Endometrium (tissue), 2 donors: Measurements from ENCODE around the gene F7.
"Not testable (repeated sequence)": the region's sequence is repeated elsewhere in the genome, so short reads cannot be mapped to it uniquely, and the experiment has no call there.

Experiments used
- FAIRE-seq: peaks from 2 replicates; lab custom pipeline; 2012; peaks lifted over from hg19 to GRCh38; lab: Jason Lieb, UNC
- donor health status: control.
- donor health status: control.

The F7 gene

GRCh38 chr13:113105032-113105920, at the start of gene F7:
Gene F7 (plus strand): TSS chr13:113105791. CDS start chr13:113105842, 51 bp downstream.
- FAIRE-seq = no peak

GRCh38 chr13:113057084-113057483, 48.5 kb upstream of the F7 start:
- FAIRE-seq = no peak

GRCh38 chr13:113057559-113057958, 48.0 kb upstream of the F7 start:
- FAIRE-seq = not testable (repeated sequence)

- FAIRE-seq = no peak
Measured at GRCh38 chr13:113058129-113058987, 47.2 kb upstream of the F7 start.

GRCh38 chr13:113058988-113059850, 46.4 kb upstream of the F7 start:
- FAIRE-seq = no peak

GRCh38 chr13:113059891-113060290, 45.7 kb upstream of the F7 start:
- FAIRE-seq = no peak

GRCh38 chr13:113060557-113061270, 44.9 kb upstream of the F7 start:
- FAIRE-seq = no peak

GRCh38 chr13:113061271-113061625, 44.3 kb upstream of the F7 start:
- no peak for FAIRE-seq

- no peak for FAIRE-seq
Measured at GRCh38 chr13:113061796-113062425, 43.7 kb upstream of the F7 start.

GRCh38 chr13:113062691-113063090, 42.9 kb upstream of the F7 start:
- no peak for FAIRE-seq

GRCh38 chr13:113063091-113063491, 42.5 kb upstream of the F7 start:
- FAIRE-seq = no peak

- FAIRE-seq = no peak
Measured at GRCh38 chr13:113064000-113064533, 41.5 kb upstream of the F7 start.

GRCh38 chr13:113064534-113065405, 40.8 kb upstream of the F7 start:
- FAIRE-seq = no peak

GRCh38 chr13:113065406-113066141, 40.0 kb upstream of the F7 start:
- no peak for FAIRE-seq

GRCh38 chr13:113066142-113066455, 39.5 kb upstream of the F7 start:
- no peak for FAIRE-seq

- no peak for FAIRE-seq
Measured at GRCh38 chr13:113066746-113067145, 38.8 kb upstream of the F7 start.

GRCh38 chr13:113069861-113070805, 35.5 kb upstream of the F7 start:
- FAIRE-seq = no peak

GRCh38 chr13:113070855-113071254, 34.7 kb upstream of the F7 start:
- FAIRE-seq = no peak
